ENCODE measurements around the gene GJD4. TPM values are rescaled to one million over a fixed set of nuclear protein-coding genes. Genes with fewer than 3 reads are reported as not detected.

The GJD4 gene
- total RNA-seq, 3 donors from 2014 or later, result not detected

- DNase-seq (peak; percentile 62 to 76 (median 75)), ATAC-seq (peak; percentile 4)
- intact Hi-C loops (cut with DNase I, micrococcal nuclease), result loop anchor here in 1 of 2 donors (5.0 kb wide), 1 partner anchor 274 kb away; no protein-coding TSS in a partner anchor
- Histone ChIP-seq H3K9me3 (no peaks in the 10 kb centered on the region), H3K4me3 (no peak overlapping the region), H3K36me3 (ENCODE audit: low read depth) (no peaks in the 10 kb centered on the region), H3K4me1 (ENCODE audit: low read depth) (peaks cover 15% of the 10 kb centered on the region)
- TF ChIP-seq CTCF (IDR thresholded peaks at IDR 0.05), result no peak
These were observed 38.3 kb downstream of the GJD4 start for GRCh38 chr10:35643151-35644049.

GRCh38 chr10:35644050-35644950 lies 39.2 kb downstream of the GJD4 start:
- Histone ChIP-seq H3K4me3 (no peak overlapping the region), H3K4me1 (ENCODE audit: low read depth) (peaks cover 15% of the 10 kb centered on the region), H3K9me3 (no peaks in the 10 kb centered on the region), H3K36me3 (ENCODE audit: low read depth) (no peaks in the 10 kb centered on the region)
- ATAC-seq, result no peak
- intact Hi-C loops (cut with DNase I, micrococcal nuclease), result loop anchor here in 1 of 2 donors (5.0 kb wide), 1 partner anchor 273 kb away; no protein-coding TSS in a partner anchor
- no peak for TF ChIP-seq CTCF (IDR thresholded peaks at IDR 0.05)
- DNase-seq, result peak in 1 of 3 donors; percentile 6

- DNase-seq, result no peak
- no peak for ATAC-seq
- H3K36me3 ChIP-seq (ENCODE audit: low read depth), result no peaks in the 10 kb centered on the region
These were observed 45.8 kb downstream of the GJD4 start for GRCh38 chr10:35650894-35651293.

GRCh38 chr10:35652824-35653223 lies 47.7 kb downstream of the GJD4 start:
- no peaks in the 10 kb centered on the region for H3K36me3 ChIP-seq (ENCODE audit: low read depth)

More at GRCh38 chr10:35650894-35651293, 45.8 kb downstream of the GJD4 start:
- Histone ChIP-seq H3K4me1 (ENCODE audit: low read depth) (no peaks in the 10 kb centered on the region), H3K4me3 (no peak overlapping the region), H3K9me3 (no peaks in the 10 kb centered on the region)
- intact Hi-C loops (cut with DNase I, micrococcal nuclease), result no loop called here
- TF ChIP-seq CTCF (IDR thresholded peaks at IDR 0.05), result no peak

More at GRCh38 chr10:35652824-35653223, 47.7 kb downstream of the GJD4 start:
- no peaks in the 10 kb centered on the region for H3K9me3 ChIP-seq
- TF ChIP-seq CTCF (IDR thresholded peaks at IDR 0.05), result no peak
- no peak for DNase-seq
- no peak overlapping the region for H3K4me3 ChIP-seq
- ATAC-seq, result no peak
- H3K4me1 ChIP-seq (ENCODE audit: low read depth), result no peaks in the 10 kb centered on the region
- intact Hi-C loops (cut with DNase I, micrococcal nuclease), result no loop called here
